Superior temporal gyrus (tissue), 1 donor: ENCODE data around the gene RNF17.

ENCODE experiments used
- DNase-seq: peaks from one replicate; pipeline ENCODE4 v3.0.0-alpha.2; 2016; ENCODE audit errors: extremely low spot score

The RNF17 gene

GRCh38 chr13:24894277-24894971 is 130.5 kb downstream of the RNF17 start:
- DNase-seq, result no peak

DNA sequence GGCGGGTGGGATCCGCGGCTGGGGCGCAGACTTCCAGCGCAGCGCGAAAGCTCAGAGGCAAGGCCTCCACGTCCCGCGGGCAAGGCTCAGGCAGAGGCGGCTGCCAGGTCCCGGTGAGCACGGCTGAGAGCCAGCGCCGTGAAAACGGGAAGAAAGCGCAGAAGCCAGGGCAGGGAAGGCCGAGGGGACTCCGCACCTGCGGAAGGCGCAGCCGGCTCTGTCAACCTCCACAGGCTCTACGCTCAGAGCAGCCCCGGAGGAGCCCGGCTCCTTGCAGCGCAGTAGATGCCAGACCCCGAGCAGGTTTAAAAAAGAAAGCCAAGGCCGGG is 131.0 kb downstream of the RNF17 start:
- DNase-seq, result no peak

- DNase-seq, result no peak
These were observed 132.1 kb downstream of the RNF17 start for GRCh38 chr13:24896061-24896460.

- no peak for DNase-seq
These were observed 133.3 kb downstream of the RNF17 start for GRCh38 chr13:24897293-24897692.

DNA sequence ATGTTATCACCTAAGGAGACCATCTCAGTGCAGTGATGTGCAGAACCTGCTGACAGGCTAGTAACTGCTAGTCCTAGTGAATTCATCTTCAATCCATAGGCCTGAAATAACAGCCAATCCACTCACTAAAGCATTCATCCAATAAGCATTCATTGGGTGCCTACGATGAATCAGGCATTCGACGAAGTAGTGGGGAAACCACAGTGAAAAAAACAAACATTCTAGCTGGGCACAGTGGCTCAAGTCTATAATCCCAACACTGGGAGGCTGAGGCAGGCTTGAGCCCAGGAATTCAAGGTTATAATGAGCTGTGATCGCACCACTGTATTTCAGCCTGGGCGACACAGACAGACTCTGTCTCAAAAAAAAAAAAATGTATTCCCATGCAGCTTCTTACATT is 135.6 kb downstream of the RNF17 start:
- no peak for DNase-seq

DNA sequence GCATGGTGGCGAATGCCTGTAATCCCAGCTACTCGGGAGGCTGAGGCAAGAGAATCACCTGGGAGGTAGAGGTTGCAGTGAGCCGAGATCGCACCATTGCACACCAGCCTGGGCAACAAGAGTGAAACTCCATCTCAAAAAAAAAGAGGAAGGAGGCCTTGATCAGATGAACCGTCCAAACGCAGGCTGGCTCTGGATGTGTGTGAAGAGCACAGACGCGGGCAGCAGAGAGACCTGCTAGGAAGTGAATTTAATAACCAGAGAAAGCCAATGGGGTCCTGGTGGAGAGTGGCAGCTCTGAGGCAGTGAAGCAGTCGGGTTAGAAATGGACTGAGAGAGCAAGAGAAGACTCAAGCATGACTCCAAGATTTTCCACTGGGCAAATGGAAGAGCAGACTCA is 136.5 kb downstream of the RNF17 start:
- no peak for DNase-seq

GRCh38 chr13:24905242-24905641 is 141.3 kb downstream of the RNF17 start:
- no peak for DNase-seq

- no peak for DNase-seq
These were observed 142.3 kb downstream of the RNF17 start for GRCh38 chr13:24906268-24906667.

- DNase-seq, result no peak
These were observed 146.6 kb downstream of the RNF17 start for GRCh38 chr13:24910502-24911132.

DNA sequence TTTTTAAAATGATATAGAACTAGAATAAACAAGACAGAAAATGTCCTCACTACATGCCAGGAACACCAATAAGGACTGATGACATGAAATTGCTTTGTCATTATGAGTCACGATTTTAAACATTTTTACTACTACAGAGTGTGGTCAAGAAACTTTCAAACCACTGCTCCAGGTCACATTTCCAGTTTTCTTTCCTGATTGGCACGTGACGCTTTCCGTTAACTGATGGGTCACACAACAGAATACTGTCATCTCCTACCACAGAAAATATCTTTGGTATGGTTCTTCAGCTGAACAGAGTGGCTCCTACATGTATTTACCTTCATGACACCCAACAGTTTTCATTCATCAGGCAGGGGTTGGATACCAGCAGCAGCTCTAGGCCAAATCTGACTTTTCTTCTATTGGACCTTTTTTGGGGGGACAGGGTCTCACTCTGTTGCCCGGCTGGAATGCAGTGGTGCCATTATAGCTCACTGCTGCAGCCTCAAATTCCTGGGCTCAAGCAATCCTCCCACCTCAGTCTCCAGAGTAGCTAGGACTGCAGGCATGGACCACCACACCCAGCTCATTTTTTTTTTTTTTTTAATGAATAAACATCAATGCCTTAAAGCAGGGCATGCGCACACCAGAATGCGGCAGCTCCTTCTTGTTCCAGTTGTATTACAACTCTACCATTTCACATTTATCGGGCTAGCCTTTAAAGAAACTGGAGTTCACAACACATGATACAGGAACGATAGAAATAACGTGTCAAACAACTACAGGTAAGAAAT is 147.4 kb downstream of the RNF17 start:
- DNase-seq, result no peak

DNA sequence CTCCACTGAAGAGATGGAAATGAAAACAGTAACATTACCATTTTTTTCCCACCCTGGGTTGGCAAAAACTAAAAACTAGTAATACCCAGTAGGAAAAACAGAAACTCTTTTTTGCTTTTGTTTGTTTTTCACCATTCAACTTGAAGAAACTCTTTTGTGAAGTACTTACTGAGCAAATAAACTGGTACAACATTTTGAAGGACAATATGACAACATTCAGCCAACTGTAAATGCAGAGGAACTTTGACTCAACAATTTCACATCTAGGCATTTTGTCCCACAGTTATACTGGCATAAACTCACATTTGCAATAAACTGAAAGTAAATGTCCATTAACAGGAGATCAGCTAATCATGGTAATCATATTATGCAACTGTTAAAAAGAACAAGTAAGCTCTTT is 152.5 kb downstream of the RNF17 start:
- no peak for DNase-seq

DNA sequence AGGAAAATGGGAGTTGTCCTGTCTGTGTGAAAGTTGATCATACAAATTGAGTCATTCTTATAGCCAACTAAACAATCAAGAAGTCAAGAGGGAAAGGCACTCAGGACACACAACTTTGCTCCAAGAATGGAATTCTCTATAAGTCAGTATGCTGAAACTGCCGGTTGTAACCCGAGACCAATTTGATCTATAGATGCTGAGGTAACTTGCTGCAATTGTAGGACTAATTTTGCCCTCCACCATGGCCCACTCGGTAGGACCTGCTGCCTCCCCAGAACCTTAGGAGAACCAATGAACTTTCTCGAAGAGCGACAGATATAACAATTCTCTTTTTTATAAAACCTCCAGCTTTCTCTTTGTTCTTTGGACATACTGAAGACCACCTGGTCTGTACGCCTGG is 157.0 kb downstream of the RNF17 start:
- DNase-seq, result no peak

GRCh38 chr13:24921881-24922280 is 157.9 kb downstream of the RNF17 start:
- no peak for DNase-seq

GRCh38 chr13:24922387-24922744 is 158.4 kb downstream of the RNF17 start:
- no peak for DNase-seq

- peak; percentile 97 for DNase-seq
These were observed 159.0 kb downstream of the RNF17 start for GRCh38 chr13:24922745-24923591.

DNA sequence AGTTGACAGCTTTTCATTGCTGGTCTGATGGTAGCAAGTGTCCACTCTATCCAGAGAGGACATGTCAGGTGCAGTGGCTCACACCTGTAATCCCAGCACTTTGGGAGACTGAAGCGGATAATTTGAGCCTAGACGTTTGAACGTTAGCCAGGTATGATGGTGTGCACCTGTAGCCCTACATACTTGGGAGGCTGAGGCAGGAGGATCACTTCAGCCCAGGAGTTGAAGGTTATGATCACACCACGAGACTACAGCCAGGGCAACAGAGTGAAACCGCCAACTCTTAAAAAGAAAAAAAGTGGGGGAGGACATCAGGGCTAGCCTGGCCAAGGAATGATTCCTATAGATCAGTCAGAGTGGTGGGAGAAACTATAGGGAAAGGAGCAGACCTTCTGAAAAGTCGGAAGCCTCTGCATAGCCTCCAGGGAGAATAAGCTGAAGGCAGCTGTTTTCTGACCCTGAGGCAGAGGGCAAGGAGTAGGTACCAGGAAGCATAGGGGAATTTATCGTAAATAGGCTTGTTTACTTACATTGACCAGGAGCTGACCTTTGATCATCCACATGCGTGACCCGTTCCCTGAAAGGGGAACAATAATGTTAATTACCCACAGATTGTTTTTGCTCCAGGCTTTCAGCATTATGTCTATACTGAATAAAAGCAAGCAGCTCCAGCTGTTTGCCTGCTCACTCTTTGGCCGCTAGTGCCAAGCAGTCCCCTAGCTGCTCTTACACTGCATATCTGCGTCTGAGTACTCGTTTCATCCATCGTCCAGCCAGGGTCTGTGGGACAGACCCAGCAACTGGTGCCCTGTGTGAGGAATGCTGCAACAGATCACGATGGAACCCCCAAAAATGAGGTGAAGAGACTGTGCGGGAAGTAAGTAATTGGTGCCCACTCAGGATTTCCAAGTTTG is 161.6 kb downstream of the RNF17 start:
- no peak for DNase-seq

- no peak for DNase-seq
These were observed 163.9 kb downstream of the RNF17 start for GRCh38 chr13:24927810-24928404.

DNA sequence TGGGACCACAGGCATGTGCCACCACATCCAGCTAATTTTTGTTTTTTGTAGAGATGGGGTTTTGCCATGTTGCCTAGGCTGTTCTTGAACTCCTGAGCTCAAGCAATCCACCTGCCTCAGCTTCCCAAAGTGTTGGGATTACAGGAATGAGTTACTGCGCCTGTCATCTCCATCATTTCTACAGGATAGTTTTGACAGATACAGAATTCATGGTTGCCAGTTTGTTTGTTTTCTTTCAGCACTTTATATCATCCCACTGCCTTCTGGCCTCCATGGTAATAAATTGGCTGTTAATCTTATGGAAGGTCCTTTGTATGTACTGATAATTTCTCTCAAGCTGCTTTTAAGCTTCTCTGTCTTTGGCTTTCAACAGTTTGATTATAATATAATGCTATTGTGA is 165.2 kb downstream of the RNF17 start:
- DNase-seq, result no peak
